HL-60 (cell line): Measurements from ENCODE around the gene FES.
A peak's percentile ranks its signal among the peaks of the same experiment; 100 is the strongest.

ENCODE experiments used
- DNase-seq, 2 experiments: peaks; one replicate each; pipeline ENCODE4 v3.0.0-alpha.2; 2010 to 2020; ENCODE audit warnings: low read depth in 1 of 2, low spot score in 1 of 2
- H3K27ac ChIP-seq: fragments of 250-450 bp; sonication (Bioruptor Pico); replicated peaks from 2 replicates; pipeline ENCODE4 v1.5.1; 2020; ENCODE audit warnings: mild to moderate bottlenecking, moderate library complexity
- H3K27me3 ChIP-seq: fragments of 250-450 bp; sonication (Bioruptor Pico); 2 replicates; pipeline ENCODE4 v1.5.1; 2021; ENCODE audit warnings: mild to moderate bottlenecking, moderate library complexity; ENCODE audit not compliant: insufficient read depth, poor library complexity, severe bottlenecking
- H3K4me3 ChIP-seq: replicated peaks from 2 replicates; pipeline ENCODE4 v1.5.1; 2011; ENCODE audit warnings: mild to moderate bottlenecking, control low read depth, low read length; ENCODE audit not compliant: insufficient read depth
- CTCF ChIP-seq: IDR thresholded peaks from one replicate; pipeline ENCODE4 v1.5.1; 2011; ENCODE audit warnings: low read length, control low read depth, inconsistent platforms; ENCODE audit not compliant: insufficient read depth
- GABPA ChIP-seq: IDR thresholded peaks from 2 replicates; pipeline ENCODE4 v1.6.1; 2012; ENCODE audit warnings: low read depth
- POLR2AphosphoS5 ChIP-seq: IDR thresholded peaks from 2 replicates; pipeline ENCODE4 v1.6.1; 2012; ENCODE audit warnings: low read depth
- REST ChIP-seq: IDR thresholded peaks from 2 replicates; pipeline ENCODE4 v1.6.1; 2012; ENCODE audit warnings: low read depth; ENCODE audit not compliant: insufficient replicate concordance
- SPI1 ChIP-seq: IDR thresholded peaks from 2 replicates; pipeline ENCODE4 v1.6.1; 2012; ENCODE audit warnings: low read depth, mild to moderate bottlenecking, borderline replicate concordance

Gene FES

GRCh38 chr15:90881978-90882721, 2.2 kb upstream of the FES start:
- Histone ChIP-seq H3K27me3 (no peaks in the 10 kb centered on the region), H3K4me3 (no peak overlapping the region), H3K27ac (no peak overlapping the region)
- DNase-seq: no peak
- TF ChIP-seq REST (no peak), SPI1 (no peak), CTCF (no peak), POLR2AphosphoS5 (no peak), GABPA (no peak)

GRCh38 chr15:90882781-90883525, 1.4 kb upstream of the FES start:
- TF ChIP-seq POLR2AphosphoS5 (no peak), GABPA (no peak), SPI1 (no peak)
- no peak overlapping the region for H3K4me3 ChIP-seq
- no peaks in the 10 kb centered on the region for H3K27me3 ChIP-seq
- DNase-seq: no peak
- H3K27ac ChIP-seq: peak overlapping the region; percentile 94

GRCh38 chr15:90883526-90883975, 753 bp upstream of the FES start:
- TF ChIP-seq SPI1: no peak
- TF ChIP-seq REST: no peak
- no peak for TF ChIP-seq POLR2AphosphoS5
- no peak for TF ChIP-seq GABPA
- TF ChIP-seq CTCF: no peak
- peak in 1 of 2 experiments; percentile 13 for DNase-seq
- H3K27ac ChIP-seq: peak overlapping the region; percentile 94
- H3K4me3 ChIP-seq: peak overlapping the region; percentile 81
- H3K27me3 ChIP-seq: no peaks in the 10 kb centered on the region

- no peaks in the 10 kb centered on the region for H3K27me3 ChIP-seq
- peak overlapping the region; percentile 94 for H3K27ac ChIP-seq
- no peak for TF ChIP-seq SPI1
- H3K4me3 ChIP-seq: peak overlapping the region; percentile 81
- DNase-seq: no peak
These were observed 571 bp downstream of the FES start for GRCh38 chr15:90884719-90885431.
